Activated B cell treated with CpG ODN at 0.5 μM for 24 hours (primary cell): ENCODE measurements around the gene BEST1. TPM values are rescaled to one million over a fixed set of nuclear protein-coding genes. Genes with fewer than 3 reads are reported as not detected.

Source experiments
- ATAC-seq: fragments of 200-7000 bp; cut with Tn5 transposase; one replicate; pipeline ENCODE4 v1.10.0; 2021; ENCODE audit warnings: low read depth, mild to moderate bottlenecking, moderate library complexity
- CTCF ChIA-PET: fragments of 350-600 bp; sonication (Branson Sonifier 250); formaldehyde crosslinking; loops from one replicate; lab custom pipeline; 2021; ENCODE audit warnings: antibody characterized with exemption; lab: Charles Lee
- POLR2A ChIA-PET: fragments of 350-600 bp; sonication (Branson Sonifier 250); formaldehyde crosslinking; loops from one replicate; lab custom pipeline; 2021; ENCODE audit warnings: antibody characterized with exemption; lab: Charles Lee
- DNase-seq: peaks from one replicate; pipeline ENCODE4 v3.0.0; 2022
- H3K27ac Mint-ChIP-seq: one replicate; pipeline ENCODE4 v1.8.0; 2020; ENCODE audit warnings: mixed read lengths
- H3K27me3 Mint-ChIP-seq: one replicate; pipeline ENCODE4 v1.8.0; 2021; ENCODE audit warnings: mixed read lengths
- H3K36me3 Mint-ChIP-seq: one replicate; pipeline ENCODE4 v1.8.0; 2021; ENCODE audit warnings: low read depth, mixed read lengths
- H3K4me1 Mint-ChIP-seq: one replicate; pipeline ENCODE4 v1.8.0; 2021; ENCODE audit warnings: mixed read lengths
- H3K4me3 Mint-ChIP-seq: one replicate; pipeline ENCODE4 v1.8.0; 2020; ENCODE audit warnings: mild to moderate bottlenecking, mixed read lengths
- H3K9me3 Mint-ChIP-seq: one replicate; pipeline ENCODE4 v1.8.0; 2020; ENCODE audit warnings: mixed read lengths
- CTCF ChIP-seq: fragments of 200-600 bp; IDR thresholded peaks from one replicate; pipeline ENCODE4 v1.8.0; 2022; ENCODE audit warnings: antibody characterized with exemption, mild to moderate bottlenecking
- intact Hi-C: fragments of 100-400 bp; cut with micrococcal nuclease; formaldehyde crosslinking; loops from one replicate; pipeline ENCODE4 v1.15.1; 2024
- total RNA-seq: library from RNA; stranded (reverse); gene quantifications from 2 replicates; pipeline ENCODE4 v1.2.3, GENCODE V29; 2022

BEST1 gene
- total RNA-seq, 1 donor from 2014 or later, result 0.16 TPM

- Mint-ChIP-seq H3K36me3 (no peaks in the 10 kb centered on the region), H3K9me3 (no peaks in the 10 kb centered on the region), H3K27me3 (no peaks in the 10 kb centered on the region), H3K27ac (no peak overlapping the region), H3K4me3 (no peak overlapping the region), H3K4me1 (peaks cover 22% of the 10 kb centered on the region)
- ATAC-seq (no peak), DNase-seq (no peak)
- ChIA-PET CTCF (no interaction called here), POLR2A (interaction anchor here (0.8 to 2.0 kb wide), 2 partner anchors 9 to 11 kb away, joined by 3 to 10 read pairs; partner anchors contain the start of gene FTH1)
- no peak for TF ChIP-seq CTCF
- intact Hi-C loops, result no loop called here
Observed at GRCh38 chr11:61976420-61976800, 26.3 kb downstream of the BEST1 start.

- ChIA-PET POLR2A (interaction anchor here (0.6 to 2.0 kb wide), 2 partner anchors 9 to 10 kb away, joined by 3 to 10 read pairs; partner anchors contain the start of gene FTH1), CTCF (no interaction called here)
- no peak for ATAC-seq
- no peak for DNase-seq
- TF ChIP-seq CTCF, result no peak
- H3K27ac Mint-ChIP-seq, result no peak overlapping the region
- H3K4me1 Mint-ChIP-seq, result peaks cover 17% of the 10 kb centered on the region
- no peaks in the 10 kb centered on the region for H3K27me3 Mint-ChIP-seq
- H3K36me3 Mint-ChIP-seq, result no peaks in the 10 kb centered on the region
- no peak overlapping the region for H3K4me3 Mint-ChIP-seq
- H3K9me3 Mint-ChIP-seq, result no peaks in the 10 kb centered on the region
- intact Hi-C loops, result no loop called here
Observed at GRCh38 chr11:61976813-61977475, 26.8 kb downstream of the BEST1 start.

GRCh38 chr11:61978703-61979661 lies 28.8 kb downstream of the BEST1 start:
- ChIA-PET CTCF (no interaction called here), POLR2A (interaction anchor here (2.1 kb wide), 1 partner anchor 11 kb away, joined by 15 read pairs; the partner anchor contains the start of gene FTH1)
- TF ChIP-seq CTCF, result no peak
- H3K4me1 Mint-ChIP-seq, result peaks cover 5% of the 10 kb centered on the region
- H3K27me3 Mint-ChIP-seq, result no peaks in the 10 kb centered on the region
- intact Hi-C loops, result no loop called here
- H3K9me3 Mint-ChIP-seq, result no peaks in the 10 kb centered on the region
- no peak overlapping the region for H3K27ac Mint-ChIP-seq
- ATAC-seq (no peak), DNase-seq (no peak)
- no peak overlapping the region for H3K4me3 Mint-ChIP-seq
- no peaks in the 10 kb centered on the region for H3K36me3 Mint-ChIP-seq

- ChIA-PET CTCF (no interaction called here), POLR2A (interaction anchor here (0.8 to 0.9 kb wide), 2 partner anchors 8 to 13 kb away, joined by 3 read pairs; partner anchors contain the start of gene FTH1)
- Mint-ChIP-seq H3K4me3 (no peak overlapping the region), H3K27ac (no peak overlapping the region), H3K9me3 (no peaks in the 10 kb centered on the region), H3K4me1 (peaks cover 5% of the 10 kb centered on the region), H3K27me3 (no peaks in the 10 kb centered on the region), H3K36me3 (peaks cover 4% of the 10 kb centered on the region)
- no peak for DNase-seq
- TF ChIP-seq CTCF, result no peak
- ATAC-seq, result no peak
- intact Hi-C loops, result loop anchor here (2.0 kb wide), 1 partner anchor 14 kb away; the partner anchor contains the start of gene FTH1
Observed at GRCh38 chr11:61980783-61981541, 30.8 kb downstream of the BEST1 start.
